Caco-2 (cell line): ENCODE measurements around the gene PLPP7. TPM values are rescaled to one million over a fixed set of nuclear protein-coding genes. Genes with fewer than 3 reads are reported as not detected.

Experiments
- BruUV-seq: library from RNA; stranded (reverse); fragments of 400-500 nt; replicated peaks from 2 replicates; lab custom pipeline; 2021; lab: Mats Ljungman, UMichigan
- CTCF ChIA-PET: fragments of 300-600 bp; sonication (Branson Sonifier 250); formaldehyde crosslinking; loops from one replicate; lab custom pipeline; 2022; ENCODE audit warnings: antibody characterized with exemption; lab: Charles Lee
- POLR2A ChIA-PET: fragments of 300-600 bp; sonication (Branson Sonifier 250); formaldehyde crosslinking; loops from one replicate; lab custom pipeline; 2022; ENCODE audit warnings: antibody characterized with exemption; lab: Charles Lee
- DNase-seq, 2 experiments: peaks; one replicate each; pipeline versions ENCODE4 v3.0.0 to v3.0.0-alpha.2; 2020 to 2022
- H3K27me3 ChIP-seq: replicated peaks from 2 replicates; pipeline ENCODE4 v1.6.0; 2011; ENCODE audit warnings: low read length; ENCODE audit not compliant: control insufficient read depth, insufficient read depth
- H3K36me3 ChIP-seq: 2 replicates; pipeline ENCODE4 v1.5.1; 2011; ENCODE audit warnings: low read length; ENCODE audit not compliant: control insufficient read depth, insufficient read depth
- H3K4me1 ChIP-seq: fragments of 250-450 bp; sonication (Bioruptor Pico); 2 replicates; pipeline ENCODE4 v1.5.1; 2020; ENCODE audit warnings: mild to moderate bottlenecking
- H3K4me3 ChIP-seq: 2 replicates; pipeline ENCODE4 v1.5.1; 2011; ENCODE audit warnings: low read depth, mild to moderate bottlenecking, control low read depth, low read length
- H3K9me3 ChIP-seq: fragments of 250-450 bp; sonication (Bioruptor Pico); 2 replicates; pipeline ENCODE4 v1.5.1; 2020; ENCODE audit warnings: mild to moderate bottlenecking, moderate library complexity
- H3K27ac Mint-ChIP-seq: one replicate; pipeline ENCODE4 v1.8.0; 2022; ENCODE audit warnings: mixed read lengths; ENCODE audit not compliant: unreplicated experiment
- H3K27me3 Mint-ChIP-seq: one replicate; pipeline ENCODE4 v1.8.0; 2022; ENCODE audit warnings: mixed read lengths; ENCODE audit not compliant: insufficient read depth, unreplicated experiment
- H3K36me3 Mint-ChIP-seq: one replicate; pipeline ENCODE4 v1.8.0; 2022; ENCODE audit warnings: mild to moderate bottlenecking, mixed read lengths; ENCODE audit not compliant: insufficient read depth, unreplicated experiment
- H3K4me1 Mint-ChIP-seq: one replicate; pipeline ENCODE4 v1.8.0; 2022; ENCODE audit warnings: low read depth, mixed read lengths; ENCODE audit not compliant: unreplicated experiment
- H3K4me3 Mint-ChIP-seq: one replicate; pipeline ENCODE4 v1.8.0; 2022; ENCODE audit warnings: mild to moderate bottlenecking, moderate library complexity, mixed read lengths; ENCODE audit not compliant: unreplicated experiment
- H3K9me3 Mint-ChIP-seq: one replicate; pipeline ENCODE4 v1.8.0; 2022; ENCODE audit warnings: mixed read lengths; ENCODE audit not compliant: unreplicated experiment
- CTCF ChIP-seq, 2 experiments: fragments of 200-600 bp in 1 of 2; IDR thresholded peaks; 1 replicate in 1 of 2; 2 replicates in 1 of 2; pipeline versions ENCODE4 v1.5.1 to v1.8.0; 2011 to 2022; ENCODE audit warnings: antibody characterized with exemption in 1 of 2, control low read depth in 1 of 2, inconsistent platforms in 1 of 2, low read depth in 1 of 2, low read length in 1 of 2, mild to moderate bottlenecking in 1 of 2, moderate library complexity in 1 of 2; ENCODE audit not compliant: insufficient read depth in 1 of 2, severe bottlenecking in 1 of 2, unreplicated experiment in 1 of 2
- intact Hi-C: fragments of 100-400 bp; cut with micrococcal nuclease; formaldehyde crosslinking; loops from one replicate; pipeline ENCODE4 v1.10.0; 2022; ENCODE audit not compliant: unreplicated experiment
- total RNA-seq: library from RNA; stranded (reverse); gene quantifications from 2 replicates; pipeline ENCODE4 v1.2.3, GENCODE V29; 2022

PLPP7 gene
- total RNA-seq, 1 experiment from 2014 or later = 0.11 TPM

GRCh38 chr9:131277910-131278701, 11.4 kb upstream of the PLPP7 start:
- H3K4me3 Mint-ChIP-seq = peak overlapping the region; percentile 79
- Histone ChIP-seq H3K4me3 (peak overlapping the region; percentile 54), H3K9me3 (no peaks in the 10 kb centered on the region), H3K36me3 (no peaks in the 10 kb centered on the region), H3K4me1 (peaks cover 7% of the 10 kb centered on the region), H3K27me3 (peaks cover 1% of the 10 kb centered on the region)
- peaks cover 14% of the 10 kb centered on the region for H3K27me3 Mint-ChIP-seq
- ChIA-PET POLR2A (interaction anchor here (0.5 kb wide), 1 partner anchor 105 kb away, joined by 8 read pairs; no protein-coding TSS in a partner anchor), CTCF (no interaction called here)
- H3K9me3 Mint-ChIP-seq = no peaks in the 10 kb centered on the region
- BruUV-seq = no TSS peak
- DNase-seq = peak; percentile 73 to 84
- H3K36me3 Mint-ChIP-seq = no peaks in the 10 kb centered on the region
- no peak for TF ChIP-seq CTCF (IDR thresholded peaks at IDR 0.05; ENCODE audit: insufficient read depth in 1 of 2, low read depth in 1 of 2, low read length in 1 of 2, severe bottlenecking in 1 of 2, unreplicated experiment in 1 of 2)
- H3K27ac Mint-ChIP-seq = no peak overlapping the region
- H3K4me1 Mint-ChIP-seq = peaks cover 7% of the 10 kb centered on the region
- intact Hi-C loops = loop anchor here (5.0 kb wide), 1 partner anchor 59 kb away; no protein-coding TSS in a partner anchor

- ChIA-PET POLR2A (no interaction called here), CTCF (no interaction called here)
- no peak for TF ChIP-seq CTCF (IDR thresholded peaks at IDR 0.05; ENCODE audit: insufficient read depth in 1 of 2, low read depth in 1 of 2, low read length in 1 of 2, severe bottlenecking in 1 of 2, unreplicated experiment in 1 of 2)
- Mint-ChIP-seq H3K4me1 (peaks cover 7% of the 10 kb centered on the region), H3K27me3 (peaks cover 14% of the 10 kb centered on the region), H3K4me3 (peak overlapping the region; percentile 79), H3K27ac (no peak overlapping the region), H3K36me3 (no peaks in the 10 kb centered on the region), H3K9me3 (no peaks in the 10 kb centered on the region)
- intact Hi-C loops = loop anchor here (5.0 kb wide), 1 partner anchor 59 kb away; no protein-coding TSS in a partner anchor
- Histone ChIP-seq H3K36me3 (no peaks in the 10 kb centered on the region), H3K27me3 (peaks cover 1% of the 10 kb centered on the region), H3K4me1 (peaks cover 7% of the 10 kb centered on the region), H3K4me3 (no peak overlapping the region), H3K9me3 (no peaks in the 10 kb centered on the region)
- BruUV-seq = no TSS peak
- no peak for DNase-seq
Measured at GRCh38 chr9:131278702-131279111, 10.8 kb upstream of the PLPP7 start.

GRCh38 chr9:131279196-131279862, 10.2 kb upstream of the PLPP7 start:
- POLR2A ChIA-PET = no interaction called here
- H3K27me3 Mint-ChIP-seq = peaks cover 14% of the 10 kb centered on the region

More at GRCh38 chr9:131279196-131279862, 10.2 kb upstream of the PLPP7 start:
- no peaks in the 10 kb centered on the region for H3K9me3 Mint-ChIP-seq
- Histone ChIP-seq H3K27me3 (peaks cover 1% of the 10 kb centered on the region), H3K9me3 (no peaks in the 10 kb centered on the region), H3K4me3 (no peak overlapping the region), H3K4me1 (peaks cover 7% of the 10 kb centered on the region), H3K36me3 (no peaks in the 10 kb centered on the region)
- H3K4me3 Mint-ChIP-seq = peak overlapping the region; percentile 51
- intact Hi-C loops = loop anchor here (5.0 kb wide), 1 partner anchor 58 kb away; no protein-coding TSS in a partner anchor
- no TSS peak for BruUV-seq
- H3K4me1 Mint-ChIP-seq = peaks cover 7% of the 10 kb centered on the region
- no peak for DNase-seq
- no peak for TF ChIP-seq CTCF (IDR thresholded peaks at IDR 0.05; ENCODE audit: insufficient read depth in 1 of 2, low read depth in 1 of 2, low read length in 1 of 2, severe bottlenecking in 1 of 2, unreplicated experiment in 1 of 2)
- no peaks in the 10 kb centered on the region for H3K36me3 Mint-ChIP-seq
- no peak overlapping the region for H3K27ac Mint-ChIP-seq
- CTCF ChIA-PET = no interaction called here
